SK-N-SH treated with all-trans-retinoic acid at 6 μM for 48 hours (cell line): ENCODE results near the gene MAP9.

ENCODE experiments used
- ATAC-seq: fragments of 200-7000 bp; cut with Tn5 transposase; 3 replicates; pipeline ENCODE4 v1.9.1; 2020; ENCODE audit warnings: mild to moderate bottlenecking, moderate library complexity
- ARNTL ChIP-seq: fragments of 450-650 bp; formaldehyde crosslinking; IDR thresholded peaks from 2 replicates; pipeline ENCODE4 v1.5.0; 2020; ENCODE audit warnings: low read depth, mild to moderate bottlenecking, moderate library complexity, borderline replicate concordance
- BACH2 ChIP-seq: fragments of 250-450 bp; sonication (Bioruptor Pico); IDR thresholded peaks from 2 replicates; pipeline ENCODE4 v1.9.0; 2021; ENCODE audit warnings: mild to moderate bottlenecking, borderline replicate concordance
- CSDC2 ChIP-seq: fragments of 250-450 bp; sonication (Bioruptor Pico); IDR thresholded peaks from 2 replicates; pipeline ENCODE4 v1.5.0; 2020; ENCODE audit warnings: mild to moderate bottlenecking, moderate library complexity
- ESRRG ChIP-seq: fragments of 250-450 bp; sonication (Bioruptor Pico); IDR thresholded peaks from 2 replicates; pipeline ENCODE4 v1.6.1; 2021; ENCODE audit warnings: mild to moderate bottlenecking
- GLIS3 ChIP-seq: fragments of 250-450 bp; sonication (Bioruptor Pico); IDR thresholded peaks from 2 replicates; pipeline ENCODE4 v1.5.0; 2020; ENCODE audit warnings: mild to moderate bottlenecking, moderate library complexity
- ISL1 ChIP-seq: fragments of 250-450 bp; sonication (Bioruptor Pico); IDR thresholded peaks from 2 replicates; pipeline ENCODE4 v2.1.2; 2022; ENCODE audit warnings: mild to moderate bottlenecking, moderate library complexity
- OSR1 ChIP-seq: fragments of 250-450 bp; sonication (Bioruptor Pico); IDR thresholded peaks from 2 replicates; pipeline ENCODE4 v1.8.0; 2022; ENCODE audit warnings: moderate library complexity, mild to moderate bottlenecking, inconsistent platforms
- PPARA ChIP-seq: fragments of 250-450 bp; sonication (Bioruptor Pico); IDR thresholded peaks from 2 replicates; pipeline ENCODE4 v1.5.0; 2020; ENCODE audit warnings: mild to moderate bottlenecking, borderline replicate concordance
- RARB ChIP-seq: fragments of 250-450 bp; sonication (Bioruptor Pico); IDR thresholded peaks from 2 replicates; pipeline ENCODE4 v1.8.0; 2021; ENCODE audit warnings: mild to moderate bottlenecking, moderate library complexity
- SNAI2 ChIP-seq: fragments of 250-450 bp; sonication (Bioruptor Pico); IDR thresholded peaks from 2 replicates; pipeline ENCODE4 v1.5.0; 2020; ENCODE audit warnings: mild to moderate bottlenecking, moderate library complexity
- TCF4 ChIP-seq: fragments of 250-450 bp; sonication (Bioruptor Pico); IDR thresholded peaks from 2 replicates; pipeline ENCODE4 v1.8.0; 2021; ENCODE audit warnings: mild to moderate bottlenecking, moderate library complexity, borderline replicate concordance
- TOX ChIP-seq: fragments of 250-450 bp; sonication (Bioruptor Pico); IDR thresholded peaks from 2 replicates; pipeline ENCODE4 v1.8.0; 2021; ENCODE audit warnings: mild to moderate bottlenecking, moderate library complexity, borderline replicate concordance
- ZC3H10 ChIP-seq: fragments of 250-450 bp; sonication (Bioruptor Pico); IDR thresholded peaks from 2 replicates; pipeline ENCODE4 v1.5.1; 2021; ENCODE audit warnings: mild to moderate bottlenecking, moderate library complexity
- ZFP3 ChIP-seq: fragments of 250-450 bp; sonication (Bioruptor Pico); IDR thresholded peaks from 2 replicates; pipeline ENCODE4 v1.5.0; 2020; ENCODE audit warnings: mild to moderate bottlenecking, moderate library complexity
- ZFP30 ChIP-seq: fragments of 450-650 bp; formaldehyde crosslinking; IDR thresholded peaks from 2 replicates; pipeline ENCODE4 v1.5.0; 2022; ENCODE audit warnings: mild to moderate bottlenecking, moderate library complexity
- ZNF565 ChIP-seq: fragments of 450-650 bp; formaldehyde crosslinking; conservative IDR thresholded peaks from 2 replicates; pipeline ENCODE4 v1.5.0; 2020; ENCODE audit warnings: low read depth, mild to moderate bottlenecking, moderate library complexity
- ZNF70 ChIP-seq: fragments of 450-650 bp; formaldehyde crosslinking; IDR thresholded peaks from 2 replicates; pipeline ENCODE4 v1.5.0; 2020; ENCODE audit warnings: mild to moderate bottlenecking, moderate library complexity
- ZNF8 ChIP-seq: fragments of 450-650 bp; formaldehyde crosslinking; IDR thresholded peaks from 2 replicates; pipeline ENCODE4 v1.5.0; 2020; ENCODE audit warnings: mild to moderate bottlenecking, moderate library complexity
- TF ChIP-seq, protein P1 (sequence below): fragments of 250-450 bp; sonication (Bioruptor Pico); IDR thresholded peaks from 2 replicates; pipeline ENCODE4 v1.8.0; 2021; ENCODE audit warnings: low read depth, mild to moderate bottlenecking, moderate library complexity, borderline replicate concordance
- TF ChIP-seq, protein P2 (sequence below): fragments of 250-450 bp; sonication (Bioruptor Pico); IDR thresholded peaks from 2 replicates; pipeline ENCODE4 v1.5.1; 2021; ENCODE audit warnings: mild to moderate bottlenecking, moderate library complexity
- TF ChIP-seq, protein P3 (sequence below): fragments of 250-450 bp; sonication (Bioruptor Pico); IDR thresholded peaks from 2 replicates; pipeline ENCODE4 v1.5.1; 2020; ENCODE audit warnings: low read depth, mild to moderate bottlenecking, moderate library complexity
- TF ChIP-seq, protein P4 (sequence below): fragments of 250-450 bp; sonication (Bioruptor Pico); IDR thresholded peaks from 2 replicates; pipeline ENCODE4 v1.8.0; 2020; ENCODE audit warnings: mild to moderate bottlenecking, moderate library complexity, borderline replicate concordance
- TF ChIP-seq, protein P5 (sequence below): fragments of 250-450 bp; sonication (Bioruptor Pico); IDR thresholded peaks from 2 replicates; pipeline ENCODE4 v1.5.0; 2020; ENCODE audit warnings: mild to moderate bottlenecking, moderate library complexity

Gene MAP9

DNA sequence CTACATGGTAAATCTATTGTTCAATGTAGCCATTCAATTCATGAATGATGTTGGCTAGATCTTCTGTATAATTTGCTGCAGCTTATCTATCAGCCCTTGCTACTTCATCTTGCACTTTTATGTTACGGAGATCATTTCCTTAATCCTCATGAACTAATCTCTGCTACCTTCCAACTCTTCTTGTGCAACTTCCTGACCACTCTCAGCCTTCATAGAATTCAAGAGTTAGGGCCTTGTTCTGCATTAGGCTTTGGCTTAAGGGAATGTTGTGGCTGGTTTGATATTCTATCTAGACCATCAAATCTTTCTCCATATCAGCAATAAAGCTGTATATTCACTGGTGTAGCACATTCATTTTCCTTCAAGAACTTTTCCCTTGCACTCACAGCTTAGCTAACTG lies 36.7 kb upstream of the MAP9 start:
- no peak for ATAC-seq
- TF ChIP-seq ARNTL (CRISPR knock-in tag) (no peak), ZNF565 (no peak), TCF4 (CRISPR knock-in tag) (no peak), BACH2 (no peak), ISL1 (no peak), CSDC2 (CRISPR knock-in tag) (no peak), ESRRG (CRISPR knock-in tag) (no peak), TOX (CRISPR knock-in tag) (no peak), ZFP3 (CRISPR knock-in tag) (no peak), RARB (CRISPR knock-in tag) (no peak), PPARA (CRISPR knock-in tag) (no peak), ZNF70 (CRISPR knock-in tag) (no peak), ZC3H10 (no peak), SNAI2 (CRISPR knock-in tag) (no peak), OSR1 (CRISPR knock-in tag) (no peak)
- TF ChIP-seq, protein P1, sequence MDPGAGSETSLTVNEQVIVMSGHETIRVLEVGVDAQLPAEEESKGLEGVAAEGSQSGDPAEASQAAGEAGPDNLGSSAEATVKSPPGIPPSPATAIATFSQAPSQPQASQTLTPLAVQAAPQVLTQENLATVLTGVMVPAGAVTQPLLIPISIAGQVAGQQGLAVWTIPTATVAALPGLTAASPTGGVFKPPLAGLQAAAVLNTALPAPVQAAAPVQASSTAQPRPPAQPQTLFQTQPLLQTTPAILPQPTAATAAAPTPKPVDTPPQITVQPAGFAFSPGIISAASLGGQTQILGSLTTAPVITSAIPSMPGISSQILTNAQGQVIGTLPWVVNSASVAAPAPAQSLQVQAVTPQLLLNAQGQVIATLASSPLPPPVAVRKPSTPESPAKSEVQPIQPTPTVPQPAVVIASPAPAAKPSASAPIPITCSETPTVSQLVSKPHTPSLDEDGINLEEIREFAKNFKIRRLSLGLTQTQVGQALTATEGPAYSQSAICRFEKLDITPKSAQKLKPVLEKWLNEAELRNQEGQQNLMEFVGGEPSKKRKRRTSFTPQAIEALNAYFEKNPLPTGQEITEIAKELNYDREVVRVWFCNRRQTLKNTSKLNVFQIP (CRISPR knock-in tag), result no peak
- TF ChIP-seq, protein P2, sequence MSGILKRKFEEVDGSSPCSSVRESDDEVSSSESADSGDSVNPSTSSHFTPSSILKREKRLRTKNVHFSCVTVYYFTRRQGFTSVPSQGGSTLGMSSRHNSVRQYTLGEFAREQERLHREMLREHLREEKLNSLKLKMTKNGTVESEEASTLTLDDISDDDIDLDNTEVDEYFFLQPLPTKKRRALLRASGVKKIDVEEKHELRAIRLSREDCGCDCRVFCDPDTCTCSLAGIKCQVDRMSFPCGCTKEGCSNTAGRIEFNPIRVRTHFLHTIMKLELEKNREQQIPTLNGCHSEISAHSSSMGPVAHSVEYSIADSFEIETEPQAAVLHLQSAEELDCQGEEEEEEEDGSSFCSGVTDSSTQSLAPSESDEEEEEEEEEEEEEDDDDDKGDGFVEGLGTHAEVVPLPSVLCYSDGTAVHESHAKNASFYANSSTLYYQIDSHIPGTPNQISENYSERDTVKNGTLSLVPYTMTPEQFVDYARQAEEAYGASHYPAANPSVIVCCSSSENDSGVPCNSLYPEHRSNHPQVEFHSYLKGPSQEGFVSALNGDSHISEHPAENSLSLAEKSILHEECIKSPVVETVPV (CRISPR knock-in tag), result no peak
- TF ChIP-seq, protein P3, sequence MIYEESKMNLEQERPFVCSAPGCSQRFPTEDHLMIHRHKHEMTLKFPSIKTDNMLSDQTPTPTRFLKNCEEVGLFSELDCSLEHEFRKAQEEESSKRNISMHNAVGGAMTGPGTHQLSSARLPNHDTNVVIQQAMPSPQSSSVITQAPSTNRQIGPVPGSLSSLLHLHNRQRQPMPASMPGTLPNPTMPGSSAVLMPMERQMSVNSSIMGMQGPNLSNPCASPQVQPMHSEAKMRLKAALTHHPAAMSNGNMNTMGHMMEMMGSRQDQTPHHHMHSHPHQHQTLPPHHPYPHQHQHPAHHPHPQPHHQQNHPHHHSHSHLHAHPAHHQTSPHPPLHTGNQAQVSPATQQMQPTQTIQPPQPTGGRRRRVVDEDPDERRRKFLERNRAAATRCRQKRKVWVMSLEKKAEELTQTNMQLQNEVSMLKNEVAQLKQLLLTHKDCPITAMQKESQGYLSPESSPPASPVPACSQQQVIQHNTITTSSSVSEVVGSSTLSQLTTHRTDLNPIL, result no peak
- TF ChIP-seq, protein P4, sequence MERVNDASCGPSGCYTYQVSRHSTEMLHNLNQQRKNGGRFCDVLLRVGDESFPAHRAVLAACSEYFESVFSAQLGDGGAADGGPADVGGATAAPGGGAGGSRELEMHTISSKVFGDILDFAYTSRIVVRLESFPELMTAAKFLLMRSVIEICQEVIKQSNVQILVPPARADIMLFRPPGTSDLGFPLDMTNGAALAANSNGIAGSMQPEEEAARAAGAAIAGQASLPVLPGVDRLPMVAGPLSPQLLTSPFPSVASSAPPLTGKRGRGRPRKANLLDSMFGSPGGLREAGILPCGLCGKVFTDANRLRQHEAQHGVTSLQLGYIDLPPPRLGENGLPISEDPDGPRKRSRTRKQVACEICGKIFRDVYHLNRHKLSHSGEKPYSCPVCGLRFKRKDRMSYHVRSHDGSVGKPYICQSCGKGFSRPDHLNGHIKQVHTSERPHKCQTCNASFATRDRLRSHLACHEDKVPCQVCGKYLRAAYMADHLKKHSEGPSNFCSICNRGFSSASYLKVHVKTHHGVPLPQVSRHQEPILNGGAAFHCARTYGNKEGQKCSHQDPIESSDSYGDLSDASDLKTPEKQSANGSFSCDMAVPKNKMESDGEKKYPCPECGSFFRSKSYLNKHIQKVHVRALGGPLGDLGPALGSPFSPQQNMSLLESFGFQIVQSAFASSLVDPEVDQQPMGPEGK, result no peak

DNA sequence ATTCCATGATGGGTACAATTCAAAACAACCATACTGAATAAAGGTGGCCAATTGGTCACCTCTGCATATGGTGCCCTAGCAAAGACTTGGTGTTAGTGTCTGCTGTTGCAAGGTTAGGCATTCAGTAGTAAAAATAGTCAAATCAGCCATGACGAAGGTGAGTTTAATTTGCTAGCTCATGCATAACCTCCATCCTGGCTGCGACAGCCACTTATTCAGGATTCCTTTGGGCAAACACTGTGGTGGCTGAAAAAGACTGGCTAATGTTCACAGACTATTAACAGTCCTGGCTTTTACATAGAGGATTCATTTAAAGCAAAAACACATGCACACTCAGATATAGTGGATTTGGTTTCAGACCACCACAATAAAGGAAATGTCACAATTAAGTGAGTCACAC lies 34.8 kb upstream of the MAP9 start:
- ATAC-seq, result no peak
- no peak for TF ChIP-seq TCF4 (CRISPR knock-in tag)
- no peak for TF ChIP-seq ZNF70 (CRISPR knock-in tag)
- no peak for TF ChIP-seq RARB (CRISPR knock-in tag)
- no peak for TF ChIP-seq ZC3H10
- TF ChIP-seq ZFP30 (CRISPR knock-in tag), result no peak
- no peak for TF ChIP-seq ARNTL (CRISPR knock-in tag)
- TF ChIP-seq CSDC2 (CRISPR knock-in tag), result no peak
- TF ChIP-seq ZFP3 (CRISPR knock-in tag), result no peak
- TF ChIP-seq, all 23 proteins: peak for 0

DNA sequence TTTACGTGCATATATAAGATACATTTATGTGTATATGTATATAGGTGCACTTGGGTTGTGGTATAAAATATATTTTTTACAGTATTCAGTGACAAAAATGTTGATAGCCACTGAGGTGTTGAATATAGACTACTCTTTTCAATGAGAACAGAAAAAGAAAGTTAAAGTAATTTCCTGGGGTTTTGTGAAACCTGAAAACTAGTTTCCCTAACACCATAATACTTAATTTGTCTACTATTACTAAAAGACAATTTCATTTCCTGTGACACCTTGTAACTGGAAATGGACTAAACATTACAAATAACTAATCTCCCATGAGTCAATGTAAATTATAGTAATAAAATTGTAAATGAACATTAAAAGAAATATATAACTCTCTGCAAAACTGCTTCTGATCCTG lies 32.0 kb upstream of the MAP9 start:
- ATAC-seq, result no peak
- TF ChIP-seq OSR1 (CRISPR knock-in tag) (no peak), PPARA (CRISPR knock-in tag) (no peak), ZFP3 (CRISPR knock-in tag) (no peak), CSDC2 (CRISPR knock-in tag) (no peak), ZFP30 (CRISPR knock-in tag) (no peak), ESRRG (CRISPR knock-in tag) (no peak), ZNF565 (no peak), GLIS3 (CRISPR knock-in tag) (no peak), TOX (CRISPR knock-in tag) (no peak), ZNF8 (no peak), ZC3H10 (no peak), RARB (CRISPR knock-in tag) (no peak), TCF4 (CRISPR knock-in tag) (no peak)
- TF ChIP-seq, protein P5, sequence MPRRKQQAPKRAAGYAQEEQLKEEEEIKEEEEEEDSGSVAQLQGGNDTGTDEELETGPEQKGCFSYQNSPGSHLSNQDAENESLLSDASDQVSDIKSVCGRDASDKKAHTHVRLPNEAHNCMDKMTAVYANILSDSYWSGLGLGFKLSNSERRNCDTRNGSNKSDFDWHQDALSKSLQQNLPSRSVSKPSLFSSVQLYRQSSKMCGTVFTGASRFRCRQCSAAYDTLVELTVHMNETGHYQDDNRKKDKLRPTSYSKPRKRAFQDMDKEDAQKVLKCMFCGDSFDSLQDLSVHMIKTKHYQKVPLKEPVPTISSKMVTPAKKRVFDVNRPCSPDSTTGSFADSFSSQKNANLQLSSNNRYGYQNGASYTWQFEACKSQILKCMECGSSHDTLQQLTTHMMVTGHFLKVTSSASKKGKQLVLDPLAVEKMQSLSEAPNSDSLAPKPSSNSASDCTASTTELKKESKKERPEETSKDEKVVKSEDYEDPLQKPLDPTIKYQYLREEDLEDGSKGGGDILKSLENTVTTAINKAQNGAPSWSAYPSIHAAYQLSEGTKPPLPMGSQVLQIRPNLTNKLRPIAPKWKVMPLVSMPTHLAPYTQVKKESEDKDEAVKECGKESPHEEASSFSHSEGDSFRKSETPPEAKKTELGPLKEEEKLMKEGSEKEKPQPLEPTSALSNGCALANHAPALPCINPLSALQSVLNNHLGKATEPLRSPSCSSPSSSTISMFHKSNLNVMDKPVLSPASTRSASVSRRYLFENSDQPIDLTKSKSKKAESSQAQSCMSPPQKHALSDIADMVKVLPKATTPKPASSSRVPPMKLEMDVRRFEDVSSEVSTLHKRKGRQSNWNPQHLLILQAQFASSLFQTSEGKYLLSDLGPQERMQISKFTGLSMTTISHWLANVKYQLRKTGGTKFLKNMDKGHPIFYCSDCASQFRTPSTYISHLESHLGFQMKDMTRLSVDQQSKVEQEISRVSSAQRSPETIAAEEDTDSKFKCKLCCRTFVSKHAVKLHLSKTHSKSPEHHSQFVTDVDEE (CRISPR knock-in tag), result no peak
- TF ChIP-seq, protein P4, result no peak
- TF ChIP-seq, protein P2 (CRISPR knock-in tag), result no peak
- TF ChIP-seq, protein P1 (CRISPR knock-in tag), result no peak
